NCI-H2081 (cell line): ENCODE data around the gene SUSD4.

Experiments
- DNase-seq, 2 experiments: peaks; one replicate each; lab custom pipeline; 2025; lab: John Stamatoyannopoulos, UW

SUSD4 gene

DNA sequence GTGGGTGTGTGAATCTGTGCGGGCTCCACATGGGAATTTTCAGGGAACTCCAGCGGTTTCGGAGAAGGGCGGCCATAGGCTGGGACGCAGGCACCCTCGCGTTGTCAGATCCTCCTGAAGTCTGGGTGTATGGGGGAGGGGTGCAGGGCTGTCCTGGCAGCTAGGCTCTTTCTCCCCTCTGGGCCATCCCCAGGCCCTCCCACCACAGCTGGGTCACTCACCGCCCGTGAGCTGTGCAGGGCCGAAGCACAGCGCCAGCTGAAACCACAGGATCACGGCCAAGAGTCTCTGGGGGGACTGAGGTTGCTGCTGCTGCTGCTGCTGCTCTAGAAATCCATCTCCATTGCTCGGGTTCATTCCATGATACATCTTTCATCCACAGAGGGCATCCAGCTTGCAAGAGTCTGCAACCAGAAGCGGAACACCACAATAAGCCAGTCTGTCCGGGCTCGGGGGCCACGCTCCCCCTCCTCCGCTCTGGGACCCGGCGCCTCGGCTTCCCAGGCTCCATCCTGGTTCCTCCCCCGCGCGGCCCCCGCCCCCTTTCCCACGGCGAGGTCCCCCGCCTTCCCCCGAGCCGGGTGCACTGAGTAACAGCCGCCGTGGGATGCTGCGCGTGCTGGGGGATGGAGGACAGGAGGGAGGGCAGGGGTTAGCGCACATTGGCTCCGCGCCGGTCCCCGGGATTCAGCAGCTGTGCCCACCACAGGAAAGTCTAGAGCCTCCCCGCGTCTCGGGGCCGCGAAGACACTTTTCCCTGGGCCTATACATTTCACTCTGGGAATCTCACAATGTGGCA lies 720 bp downstream of the SUSD4 start:
- DNase-seq: peak; percentile 30 to 38

GRCh38 chr1:223358826-223359225 lies 5.2 kb downstream of the SUSD4 start:
- no peak for DNase-seq

- no peak for DNase-seq
Observed at GRCh38 chr1:223355699-223356098, 8.3 kb downstream of the SUSD4 start.

DNA sequence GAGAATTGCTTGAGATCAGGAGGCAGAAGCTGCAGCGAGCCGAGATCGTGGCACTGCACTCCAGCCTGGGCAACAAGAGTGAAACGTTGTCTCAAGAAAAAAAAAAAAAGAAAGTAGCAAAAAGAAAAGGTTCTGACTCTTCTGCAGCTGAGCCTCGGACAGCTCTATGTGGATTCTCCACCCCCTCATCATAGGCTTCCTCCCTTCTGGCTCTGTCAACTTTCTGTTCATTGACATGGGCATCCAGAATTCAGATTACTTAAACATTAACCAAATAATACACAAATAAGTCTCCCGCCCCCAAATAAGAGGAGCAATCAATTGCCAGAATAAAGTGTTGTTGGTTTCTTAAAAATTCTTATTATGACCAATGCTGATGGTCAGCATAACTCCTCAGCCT lies 10.0 kb downstream of the SUSD4 start:
- DNase-seq: no peak

GRCh38 chr1:223352944-223353343 lies 11.0 kb downstream of the SUSD4 start:
- DNase-seq: no peak

DNA sequence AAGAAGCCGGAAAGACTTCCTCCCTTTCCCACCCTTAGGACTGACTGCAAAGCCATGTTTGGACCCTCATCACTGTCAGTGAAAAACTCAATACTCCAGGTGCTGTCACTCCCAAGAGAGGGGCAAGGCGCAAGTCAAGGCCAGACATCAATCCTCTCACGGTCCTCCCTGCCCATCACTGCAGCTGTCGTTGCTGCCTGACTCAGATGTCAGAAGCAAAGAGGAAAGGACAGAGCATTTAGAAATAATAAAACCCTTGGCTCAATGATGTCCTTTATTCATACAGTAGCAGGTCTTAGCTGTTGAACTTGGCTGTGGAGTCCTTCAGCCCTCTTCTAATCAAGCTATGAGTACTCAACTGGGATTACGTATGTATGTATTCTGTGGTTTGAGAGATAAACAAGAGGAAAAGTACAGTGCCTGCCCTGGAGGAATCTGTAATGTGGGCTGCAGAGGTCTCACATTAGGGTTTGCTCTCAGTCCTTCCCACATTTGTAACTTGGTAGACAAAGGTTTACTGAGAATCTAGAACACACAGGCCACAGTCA lies 13.5 kb downstream of the SUSD4 start:
- no peak for DNase-seq

DNA sequence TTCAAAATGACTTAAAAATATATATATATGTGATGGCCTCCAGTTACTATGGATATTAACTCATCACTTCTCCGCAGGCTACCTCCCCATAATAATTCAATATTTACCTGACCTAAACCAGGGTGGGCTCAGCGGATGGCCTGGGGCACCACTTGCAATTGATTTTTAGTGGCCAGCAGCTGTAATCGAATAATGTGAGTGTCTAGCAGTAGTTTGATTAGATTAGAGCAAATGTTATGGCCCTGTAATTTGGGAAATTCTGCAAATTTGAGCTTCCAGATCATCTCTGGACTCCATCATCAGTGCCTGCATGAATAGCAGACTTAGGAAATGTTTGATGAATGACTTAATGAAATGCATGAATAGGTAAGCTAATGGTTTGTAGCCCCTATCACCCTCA lies 14.7 kb downstream of the SUSD4 start:
- no peak for DNase-seq

GRCh38 chr1:223348439-223348838 lies 15.5 kb downstream of the SUSD4 start:
- no peak for DNase-seq

GRCh38 chr1:223347583-223347982 lies 16.4 kb downstream of the SUSD4 start:
- DNase-seq: no peak

- no peak for DNase-seq
Observed at GRCh38 chr1:223346311-223346710, 17.7 kb downstream of the SUSD4 start.

DNA sequence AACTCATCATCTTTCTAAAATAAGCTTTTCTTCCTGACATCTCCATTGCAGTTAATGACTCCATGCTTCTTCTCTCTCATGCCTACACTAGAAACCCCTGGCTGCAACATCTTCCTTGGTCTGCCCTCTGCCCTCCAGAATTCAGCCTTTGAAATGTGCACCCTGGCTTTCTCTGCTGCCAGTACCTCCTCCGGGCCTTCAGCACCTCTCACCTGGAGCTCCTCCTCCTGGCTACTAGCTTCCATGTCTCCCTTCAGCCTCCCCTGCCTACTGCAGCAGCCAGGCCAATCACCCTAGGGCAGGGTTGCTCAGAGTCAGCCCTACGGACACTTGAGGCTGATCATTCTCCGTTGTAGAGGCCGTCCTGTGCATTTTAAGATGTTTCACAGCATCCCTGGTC lies 18.3 kb downstream of the SUSD4 start:
- no peak for DNase-seq

GRCh38 chr1:223344491-223344890 lies 19.5 kb downstream of the SUSD4 start:
- DNase-seq: no peak

- no peak for DNase-seq
Observed at GRCh38 chr1:223343692-223344091, 20.3 kb downstream of the SUSD4 start.

DNA sequence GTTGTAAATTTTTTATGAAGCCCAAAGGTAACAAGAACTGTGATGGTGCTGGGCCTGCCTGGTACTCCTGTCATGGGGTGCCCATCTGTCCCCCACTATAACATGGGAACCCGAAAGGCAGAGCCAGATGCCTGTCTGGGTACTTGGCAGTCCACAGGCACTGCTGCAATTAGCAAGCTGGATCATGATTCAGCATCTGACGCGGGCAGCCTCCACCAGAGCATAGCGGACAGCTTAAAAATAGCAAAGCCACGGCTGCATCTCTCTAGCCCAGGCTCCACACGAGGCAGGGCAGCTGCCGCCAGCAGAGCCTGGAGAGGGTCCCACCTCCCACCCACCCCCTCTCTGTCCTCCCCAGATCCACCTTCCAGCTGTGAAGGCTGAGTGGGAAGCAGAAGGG lies 22.9 kb downstream of the SUSD4 start:
- peak in 1 of 2 experiments; percentile 29 for DNase-seq

DNA sequence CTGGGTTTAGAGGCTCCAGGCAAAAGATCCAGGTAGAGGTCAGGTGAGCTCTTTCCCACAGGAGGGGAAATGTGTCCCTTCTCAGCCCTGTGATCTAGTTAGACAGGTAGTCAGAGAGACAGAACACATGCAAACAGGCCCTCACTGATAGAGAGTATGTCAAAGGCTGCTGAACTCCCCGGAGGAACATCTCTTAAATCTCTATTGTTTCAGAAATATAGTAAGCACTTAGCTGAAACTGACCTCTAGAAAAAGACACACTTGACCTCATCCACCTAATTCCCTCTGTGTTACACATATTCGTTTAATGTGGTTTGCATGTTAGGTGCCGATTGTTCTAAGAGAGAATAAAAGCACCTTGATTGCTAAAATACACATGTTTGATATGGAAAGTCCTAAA lies 23.3 kb downstream of the SUSD4 start:
- DNase-seq: no peak

DNA sequence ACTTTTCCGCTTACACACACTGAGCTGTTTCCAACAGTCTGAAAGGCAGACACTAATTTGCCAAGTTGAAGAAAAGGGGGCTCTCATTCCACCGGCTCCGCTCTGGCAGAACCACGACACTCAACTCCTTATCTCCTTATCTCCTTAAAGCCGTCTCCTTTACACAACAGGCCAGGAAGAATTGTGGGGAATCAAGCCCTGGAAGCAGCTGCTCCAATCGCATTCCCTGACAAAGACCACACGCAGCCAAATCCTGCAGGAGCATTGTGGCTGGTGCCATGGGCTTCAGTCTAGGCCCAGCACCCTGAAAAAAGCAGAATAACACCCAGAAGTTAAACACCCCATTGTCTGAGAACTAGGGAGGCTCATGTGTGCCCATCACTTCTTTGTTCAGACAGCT lies 24.1 kb downstream of the SUSD4 start:
- no peak for DNase-seq

DNA sequence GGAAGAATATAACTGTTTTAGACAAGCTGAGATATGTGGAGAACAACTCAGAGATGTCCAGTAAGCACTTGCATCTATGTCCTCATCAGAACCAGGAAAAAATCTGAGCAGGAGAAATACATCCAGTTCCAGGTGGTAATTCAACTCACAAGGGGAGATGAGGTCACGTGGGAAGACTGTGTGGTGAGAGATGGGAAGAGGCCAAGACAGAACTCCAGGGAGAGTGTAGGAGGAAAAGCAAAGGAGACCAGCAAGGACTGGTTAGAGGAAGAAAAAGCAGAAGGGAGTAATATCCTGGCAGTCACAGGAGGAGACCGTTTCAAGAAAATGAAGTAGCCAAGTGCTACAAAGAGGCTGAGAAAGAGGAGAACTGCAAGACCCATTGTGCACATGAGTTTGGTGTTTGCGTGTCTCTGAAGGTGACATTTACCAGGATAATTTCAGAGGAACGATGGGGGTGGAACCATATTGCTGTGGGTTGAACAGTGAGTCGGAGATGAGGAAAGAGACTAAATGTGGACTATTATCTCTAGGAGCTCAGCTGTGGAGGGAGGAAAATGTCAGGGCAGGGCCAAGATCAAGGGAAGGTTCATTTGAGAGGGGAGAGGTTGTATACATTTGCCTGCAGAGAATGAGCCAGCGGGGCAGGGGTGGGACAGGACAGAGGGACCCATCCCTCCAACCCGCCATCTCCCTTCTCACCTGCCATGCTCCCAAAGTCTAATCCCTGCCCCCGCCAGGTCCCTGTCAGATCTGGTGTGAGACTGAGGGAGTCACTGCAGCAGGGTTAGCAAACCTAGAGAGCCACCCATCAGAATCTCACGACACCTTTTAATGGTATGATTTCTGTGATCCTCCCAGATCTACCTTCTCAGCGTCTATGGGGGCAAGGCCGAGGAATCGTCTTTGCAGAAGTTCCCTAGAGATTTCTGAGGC lies 24.9 kb downstream of the SUSD4 start:
- DNase-seq: no peak

- DNase-seq: peak; percentile 12 to 61
Observed at GRCh38 chr1:223337174-223337869, 26.7 kb downstream of the SUSD4 start.

DNA sequence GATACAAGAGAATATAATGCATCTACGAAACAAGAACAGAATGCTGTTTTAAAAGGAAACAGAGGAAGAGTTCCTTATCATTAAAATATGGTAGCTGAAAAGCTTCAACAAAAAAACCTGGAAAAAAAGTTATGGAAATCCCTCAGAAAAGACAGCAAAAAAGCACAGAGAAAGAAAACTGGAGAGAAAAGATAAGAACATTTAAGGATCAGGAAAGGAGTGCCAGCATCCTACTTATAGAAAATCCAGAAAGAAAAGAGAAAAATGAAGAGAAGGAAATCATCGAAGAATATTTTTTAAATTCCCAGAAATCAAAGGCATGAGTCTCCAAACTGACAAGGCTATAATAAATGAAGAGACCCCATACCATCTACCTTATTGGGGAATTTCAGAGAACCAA lies 29.8 kb downstream of the SUSD4 start:
- no peak for DNase-seq

GRCh38 chr1:223332997-223333396 lies 31.0 kb downstream of the SUSD4 start:
- DNase-seq: no peak

DNA sequence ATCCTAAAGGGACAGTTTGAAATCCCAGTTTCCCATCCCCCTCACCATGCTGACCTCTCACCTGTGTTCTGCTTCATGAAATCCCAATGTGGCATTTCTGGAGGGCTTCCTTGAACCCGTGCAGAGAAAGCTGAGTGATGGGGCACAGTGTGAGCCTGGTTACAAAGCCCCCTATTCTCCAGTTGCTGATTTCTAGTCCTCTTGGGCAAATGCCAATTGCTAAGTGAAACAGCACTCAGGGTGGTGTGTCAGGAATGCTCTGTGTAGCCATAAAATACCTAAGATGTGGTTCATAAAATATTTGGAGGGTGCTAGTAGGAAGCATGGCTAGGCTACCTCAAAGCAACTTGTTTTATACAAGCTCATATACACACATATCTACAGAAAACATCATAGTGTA lies 32.0 kb downstream of the SUSD4 start:
- no peak for DNase-seq

DNA sequence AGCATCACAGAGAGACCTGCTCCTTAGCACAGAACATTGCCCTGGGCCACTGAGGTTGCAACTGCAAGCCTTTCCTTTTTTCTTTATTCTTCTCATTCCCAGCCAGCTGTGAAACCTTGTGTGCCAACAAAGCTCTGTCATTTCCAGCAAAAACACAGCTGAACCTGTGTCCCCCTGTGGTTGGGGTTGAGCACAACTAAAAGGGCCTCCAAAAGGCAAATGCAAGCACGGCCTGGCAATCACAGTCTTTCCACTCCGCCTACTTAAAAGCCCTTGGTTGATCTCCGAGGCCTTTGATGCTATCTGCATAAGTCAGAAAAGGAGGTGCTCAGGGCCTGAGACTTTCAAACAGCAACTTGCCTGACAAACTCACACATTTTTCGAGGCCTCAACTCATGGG lies 32.7 kb downstream of the SUSD4 start:
- DNase-seq: no peak
